ENCODE results near the gene FAM171A2.
"Not testable (repeated sequence)": the region's sequence is repeated elsewhere in the genome, so short reads cannot be mapped to it uniquely, and the experiment has no call there.

FAM171A2 gene

DNA sequence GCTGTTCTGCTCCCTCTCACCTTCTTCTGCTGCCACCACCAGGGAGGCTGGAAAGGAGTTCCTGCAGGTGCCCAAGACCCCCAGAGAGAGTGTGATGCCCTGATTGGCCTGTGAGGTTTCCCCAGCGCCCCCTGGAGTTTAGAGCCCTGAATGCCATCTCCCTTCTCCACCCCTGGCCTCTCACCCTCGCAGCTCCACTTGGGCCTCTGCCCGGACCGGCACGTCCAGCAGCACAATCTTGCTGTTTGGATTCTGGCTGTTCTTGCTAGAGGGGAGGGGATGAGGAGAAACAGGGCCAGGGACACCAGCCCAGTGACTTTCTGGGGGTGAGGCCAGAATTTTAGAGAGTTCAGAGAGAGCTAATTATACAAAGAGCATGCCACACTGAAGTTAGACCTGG is 12.5 kb upstream of the FAM171A2 start:
- Histone ChIP-seq H3K4me3 (replicated peaks; ENCODE audit: low read depth, low read length) (no peak overlapping the region), H3K27me3 (replicated peaks; ENCODE audit: control insufficient read depth, insufficient read depth, low read length) (no peaks in the 10 kb centered on the region; the same call in none of the 2 replicates), H3K36me3 (ENCODE audit: control insufficient read depth, insufficient read depth, low read length) (no peaks in the 10 kb centered on the region)
- DNase-seq (ENCODE audit: extremely low read depth, insufficient read length), result no peak
- TF ChIP-seq, protein P1, sequence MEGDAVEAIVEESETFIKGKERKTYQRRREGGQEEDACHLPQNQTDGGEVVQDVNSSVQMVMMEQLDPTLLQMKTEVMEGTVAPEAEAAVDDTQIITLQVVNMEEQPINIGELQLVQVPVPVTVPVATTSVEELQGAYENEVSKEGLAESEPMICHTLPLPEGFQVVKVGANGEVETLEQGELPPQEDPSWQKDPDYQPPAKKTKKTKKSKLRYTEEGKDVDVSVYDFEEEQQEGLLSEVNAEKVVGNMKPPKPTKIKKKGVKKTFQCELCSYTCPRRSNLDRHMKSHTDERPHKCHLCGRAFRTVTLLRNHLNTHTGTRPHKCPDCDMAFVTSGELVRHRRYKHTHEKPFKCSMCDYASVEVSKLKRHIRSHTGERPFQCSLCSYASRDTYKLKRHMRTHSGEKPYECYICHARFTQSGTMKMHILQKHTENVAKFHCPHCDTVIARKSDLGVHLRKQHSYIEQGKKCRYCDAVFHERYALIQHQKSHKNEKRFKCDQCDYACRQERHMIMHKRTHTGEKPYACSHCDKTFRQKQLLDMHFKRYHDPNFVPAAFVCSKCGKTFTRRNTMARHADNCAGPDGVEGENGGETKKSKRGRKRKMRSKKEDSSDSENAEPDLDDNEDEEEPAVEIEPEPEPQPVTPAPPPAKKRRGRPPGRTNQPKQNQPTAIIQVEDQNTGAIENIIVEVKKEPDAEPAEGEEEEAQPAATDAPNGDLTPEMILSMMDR (IDR thresholded peaks at IDR 0.05; ENCODE audit: insufficient read depth, low read length, poor library complexity, severe bottlenecking), result peak; percentile 66

GRCh38 chr17:44375196-44376017 is 11.8 kb upstream of the FAM171A2 start:
- no peaks in the 10 kb centered on the region for H3K36me3 ChIP-seq (ENCODE audit: control insufficient read depth, insufficient read depth, low read length)
- no peak overlapping the region for H3K4me3 ChIP-seq (replicated peaks; ENCODE audit: low read depth, low read length)
- TF ChIP-seq, protein P1 (IDR thresholded peaks at IDR 0.05; ENCODE audit: insufficient read depth, low read length, poor library complexity, severe bottlenecking), result no peak
- no peaks in the 10 kb centered on the region; the same call in 1 of the 2 replicates for H3K27me3 ChIP-seq (replicated peaks; ENCODE audit: control insufficient read depth, insufficient read depth, low read length)
- no peak for DNase-seq (ENCODE audit: extremely low read depth, insufficient read length)

DNA sequence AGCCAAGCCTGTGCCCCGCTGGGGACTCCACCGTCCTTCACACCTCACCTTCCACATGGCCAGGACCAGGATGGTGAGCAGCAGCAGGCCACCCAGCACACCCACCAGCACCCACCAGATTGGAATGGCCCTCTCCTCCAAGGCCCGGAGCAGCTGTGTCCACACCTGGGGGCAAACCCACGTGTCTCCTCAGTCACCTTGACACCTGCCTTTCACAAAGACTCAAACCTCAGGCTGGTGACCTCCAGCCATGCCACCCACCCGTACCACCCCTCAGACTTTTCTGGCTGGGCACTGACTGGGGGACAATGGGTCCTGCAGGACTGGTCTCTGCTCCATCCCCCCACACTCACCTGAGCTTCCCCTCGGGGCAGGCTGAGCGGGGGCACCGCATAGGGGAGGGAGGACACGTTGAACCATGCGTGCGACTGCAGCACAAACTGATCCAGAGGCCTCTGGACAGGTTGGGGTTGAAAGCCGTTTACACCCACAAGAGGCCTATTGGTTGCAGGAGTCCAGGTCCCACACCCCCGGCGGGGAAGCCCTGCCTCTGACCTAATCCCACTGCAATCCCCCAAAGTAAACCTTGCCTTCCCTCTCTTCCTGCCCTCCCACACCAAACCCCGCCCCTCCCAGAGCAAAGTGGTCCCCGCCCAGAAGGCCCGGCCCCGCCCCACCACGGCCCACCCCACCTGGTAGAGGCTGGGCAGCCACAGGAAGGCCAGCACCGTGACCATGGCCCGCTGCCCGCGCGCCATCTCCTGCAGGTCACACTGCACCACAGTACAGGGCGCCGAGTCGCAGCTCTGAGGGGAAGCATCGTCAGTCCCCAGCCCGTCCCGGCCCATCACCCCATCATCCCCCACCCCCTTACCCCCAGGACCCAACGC is 10.9 kb upstream of the FAM171A2 start:
- no peak for DNase-seq (ENCODE audit: extremely low read depth, insufficient read length)
- Histone ChIP-seq H3K36me3 (ENCODE audit: control insufficient read depth, insufficient read depth, low read length) (no peaks in the 10 kb centered on the region), H3K27me3 (replicated peaks; ENCODE audit: control insufficient read depth, insufficient read depth, low read length) (no peaks in the 10 kb centered on the region; the same call in 1 of the 2 replicates), H3K4me3 (replicated peaks; ENCODE audit: low read depth, low read length) (no peak overlapping the region)
- TF ChIP-seq, protein P1 (IDR thresholded peaks at IDR 0.05; ENCODE audit: insufficient read depth, low read length, poor library complexity, severe bottlenecking), result no peak

- TF ChIP-seq, protein P1 (IDR thresholded peaks at IDR 0.05; ENCODE audit: insufficient read depth, low read length, poor library complexity, severe bottlenecking), result no peak
- Histone ChIP-seq H3K4me3 (replicated peaks; ENCODE audit: low read depth, low read length) (no peak overlapping the region), H3K27me3 (replicated peaks; ENCODE audit: control insufficient read depth, insufficient read depth, low read length) (no peaks in the 10 kb centered on the region), H3K36me3 (ENCODE audit: control insufficient read depth, insufficient read depth, low read length) (no peaks in the 10 kb centered on the region)
- DNase-seq (ENCODE audit: extremely low read depth, insufficient read length), result no peak
Measured at GRCh38 chr17:44372036-44372435, 8.4 kb upstream of the FAM171A2 start.

DNA sequence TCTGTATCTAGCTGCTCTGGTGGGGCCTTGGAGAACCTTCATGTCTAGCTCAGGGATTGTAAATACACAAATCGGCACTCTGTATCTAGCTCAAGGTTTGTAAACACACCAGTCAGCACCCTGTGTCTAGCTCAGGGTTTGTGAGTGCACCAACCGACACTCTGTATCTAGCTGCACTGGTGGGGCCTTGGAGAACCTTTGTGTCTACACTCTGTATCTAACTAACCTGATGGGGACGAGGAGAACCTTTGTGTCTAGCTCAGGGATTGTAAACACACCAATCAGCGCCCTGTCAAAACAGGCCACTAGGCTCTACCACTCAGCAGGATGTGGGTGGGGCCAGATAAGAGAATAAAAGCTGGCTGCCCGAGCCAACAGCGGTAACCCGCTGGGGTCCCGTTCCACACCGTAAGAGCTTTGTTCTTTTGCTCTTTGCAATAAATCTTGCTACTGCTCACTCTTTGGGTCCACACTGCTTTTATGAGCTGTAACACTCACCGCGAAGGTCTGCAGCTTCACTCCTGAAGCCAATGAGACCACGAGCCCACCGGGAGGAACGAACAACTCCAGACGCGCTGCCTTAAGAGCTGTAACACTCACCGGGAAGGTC is 5.9 kb upstream of the FAM171A2 start:
- not testable (repeated sequence) for H3K27me3 ChIP-seq (replicated peaks; ENCODE audit: control insufficient read depth, insufficient read depth, low read length); DNase-seq (ENCODE audit: extremely low read depth, insufficient read length); H3K36me3 ChIP-seq (ENCODE audit: control insufficient read depth, insufficient read depth, low read length); H3K4me3 ChIP-seq (replicated peaks; ENCODE audit: low read depth, low read length)

DNA sequence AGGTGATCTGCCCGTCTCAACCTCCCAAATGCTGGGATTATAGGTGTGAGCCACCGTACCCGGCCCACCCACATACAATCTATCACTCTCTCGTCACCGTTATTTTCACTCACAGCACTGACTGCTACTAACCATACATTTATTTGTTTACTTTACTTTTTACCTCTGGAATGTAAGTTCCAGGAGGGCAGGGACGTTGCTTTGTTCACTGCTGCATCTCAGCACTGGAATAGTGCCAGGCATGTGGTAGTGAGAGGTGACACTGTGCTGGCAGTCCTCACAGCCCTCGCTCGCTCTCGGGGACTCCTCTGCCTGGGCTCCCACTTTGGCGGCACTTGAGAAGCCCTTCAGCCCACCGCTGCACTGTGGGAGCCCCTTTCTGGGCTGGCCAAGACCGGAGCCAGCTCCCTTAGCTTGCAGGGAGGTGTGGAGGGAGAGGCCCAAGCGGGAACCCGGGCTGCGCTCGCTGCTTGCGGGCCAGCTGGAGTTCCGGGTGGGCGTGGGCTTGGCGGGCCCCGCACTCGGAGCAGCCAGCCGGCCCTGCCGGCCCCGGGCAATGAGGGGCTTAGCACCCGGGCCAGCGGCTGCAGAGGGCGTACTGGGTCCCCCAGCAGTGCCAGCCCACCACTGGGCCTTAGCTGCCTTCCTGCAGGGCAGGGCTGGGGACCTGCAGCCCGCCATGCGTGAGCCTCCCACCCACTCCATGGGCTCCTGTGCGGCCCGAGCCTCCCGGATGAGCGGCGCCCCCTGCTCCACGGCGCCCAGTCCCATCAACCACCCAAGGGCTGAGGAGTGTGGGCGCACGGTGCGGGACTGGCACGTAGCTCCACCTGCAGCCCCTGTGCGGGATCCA is 5.0 kb upstream of the FAM171A2 start:
- H3K27me3 ChIP-seq (replicated peaks; ENCODE audit: control insufficient read depth, insufficient read depth, low read length); H3K4me3 ChIP-seq (replicated peaks; ENCODE audit: low read depth, low read length); DNase-seq (ENCODE audit: extremely low read depth, insufficient read length); H3K36me3 ChIP-seq (ENCODE audit: control insufficient read depth, insufficient read depth, low read length): not testable (repeated sequence)
